HepG2 (cell line): ENCODE data around the gene SHTN1. TPM values are rescaled to one million over a fixed set of nuclear protein-coding genes. Genes with fewer than 3 reads are reported as not detected.

ENCODE experiments used
- ETV5 ChIP-seq: IDR thresholded peaks from 2 replicates; pipeline ENCODE4 v1.6.1; 2018; ENCODE audit warnings: missing biosample characterization, missing genetic modification reagents, inconsistent platforms, borderline replicate concordance
- FOSL1 ChIP-seq: sonication (generic); formaldehyde crosslinking; IDR thresholded peaks from 2 replicates; pipeline ENCODE4 v1.9.0; 2021; ENCODE audit warnings: missing genetic modification reagents, borderline replicate concordance
- GATA4 ChIP-seq: sonication (generic); IDR thresholded peaks from 2 replicates; pipeline ENCODE4 v1.6.1; 2016; ENCODE audit warnings: antibody characterized with exemption, low read depth, borderline replicate concordance
- HDAC2 ChIP-seq: sonication (generic); formaldehyde crosslinking; IDR thresholded peaks from 2 replicates; pipeline ENCODE4 v1.4.0; 2020; ENCODE audit warnings: missing genetic modification reagents
- HES4 ChIP-seq: sonication (generic); formaldehyde crosslinking; IDR thresholded peaks from 2 replicates; pipeline ENCODE4 v1.9.0; 2021; ENCODE audit warnings: mild to moderate bottlenecking, missing genetic modification reagents, borderline replicate concordance
- HIVEP1 ChIP-seq: sonication (generic); formaldehyde crosslinking; IDR thresholded peaks from 2 replicates; pipeline ENCODE4 v1.4.0; 2020; ENCODE audit warnings: mild to moderate bottlenecking, missing genetic modification reagents
- HNRNPLL ChIP-seq: fragments of 200-400 bp; formaldehyde crosslinking; IDR thresholded peaks from 2 replicates; pipeline ENCODE4 v1.6.1; 2017; ENCODE audit warnings: mild to moderate bottlenecking, low read depth, low read length; ENCODE audit not compliant: poor library complexity, severe bottlenecking
- HOXA3 ChIP-seq: sonication (generic); formaldehyde crosslinking; IDR thresholded peaks from 2 replicates; pipeline ENCODE4 v1.5.0; 2020; ENCODE audit warnings: missing genetic modification reagents
- JUND ChIP-seq: sonication (generic); formaldehyde crosslinking; IDR thresholded peaks from 2 replicates; pipeline ENCODE4 v1.8.0; 2022; ENCODE audit warnings: mild to moderate bottlenecking, missing genetic modification reagents
- MAZ ChIP-seq, 2 experiments: sonication (generic) in 1 of 2; formaldehyde crosslinking in 1 of 2; IDR thresholded peaks; 2 replicates each; pipeline versions ENCODE4 v1.5.0 to v1.6.1; 2012 to 2020; ENCODE audit warnings: low read depth in 2 of 2, mild to moderate bottlenecking in 2 of 2, borderline replicate concordance in 1 of 2, improper control_type of control experiment in 1 of 2, low read length in 1 of 2, missing genetic modification reagents in 1 of 2, moderate library complexity in 1 of 2
- MXI1 ChIP-seq: IDR thresholded peaks from 3 replicates; pipeline ENCODE4 v1.6.1; 2012; ENCODE audit warnings: low read depth, low read length, inconsistent platforms, borderline replicate concordance
- NFATC3 ChIP-seq: sonication (generic); formaldehyde crosslinking; IDR thresholded peaks from 2 replicates; pipeline ENCODE4 v1.5.1; 2020; ENCODE audit warnings: mild to moderate bottlenecking, missing genetic modification reagents
- PCBP2 ChIP-seq: fragments of 200-400 bp; formaldehyde crosslinking; optimal IDR thresholded peaks from 2 replicates; pipeline ENCODE3; 2018; ENCODE audit warnings: low read length, low read depth; ENCODE audit not compliant: poor library complexity, severe bottlenecking
- RNF219 ChIP-seq: sonication (generic); formaldehyde crosslinking; IDR thresholded peaks from 2 replicates; pipeline ENCODE4 v1.5.0; 2020; ENCODE audit warnings: mild to moderate bottlenecking, missing genetic modification reagents
- SP4 ChIP-seq: sonication (generic); formaldehyde crosslinking; IDR thresholded peaks from 2 replicates; pipeline ENCODE4 v1.8.1; 2023; ENCODE audit warnings: mild to moderate bottlenecking, missing genetic modification reagents
- SPEN ChIP-seq: sonication (generic); formaldehyde crosslinking; IDR thresholded peaks from 2 replicates; pipeline ENCODE4 v1.5.1; 2020; ENCODE audit warnings: low read depth, mild to moderate bottlenecking, missing genetic modification reagents
- TAF1 ChIP-seq: sonication (generic); formaldehyde crosslinking; IDR thresholded peaks from 2 replicates; pipeline ENCODE4 v1.4.0; 2020; ENCODE audit warnings: missing genetic modification reagents
- THAP11 ChIP-seq: IDR thresholded peaks from 2 replicates; pipeline ENCODE4 v1.6.1; 2016; ENCODE audit warnings: missing biosample characterization, missing genetic modification reagents
- ZNF251 ChIP-seq: sonication (generic); formaldehyde crosslinking; IDR thresholded peaks from 2 replicates; pipeline ENCODE4 v1.9.0; 2021; ENCODE audit warnings: mild to moderate bottlenecking, missing genetic modification reagents
- ZNF451 ChIP-seq: sonication (generic); formaldehyde crosslinking; IDR thresholded peaks from 2 replicates; pipeline ENCODE4 v1.5.0; 2020; ENCODE audit warnings: mild to moderate bottlenecking, missing genetic modification reagents
- ZNF501 ChIP-seq: sonication (generic); formaldehyde crosslinking; IDR thresholded peaks from 2 replicates; pipeline ENCODE4 v1.5.1; 2020; ENCODE audit warnings: mild to moderate bottlenecking, moderate library complexity, missing genetic modification reagents
- ZNF616 ChIP-seq: sonication (generic); formaldehyde crosslinking; IDR thresholded peaks from 2 replicates; pipeline ENCODE4 v1.5.0; 2020; ENCODE audit warnings: low read depth, mild to moderate bottlenecking, missing genetic modification reagents
- ZNF703 ChIP-seq: sonication (generic); formaldehyde crosslinking; IDR thresholded peaks from 2 replicates; pipeline ENCODE4 v1.5.1; 2020; ENCODE audit warnings: missing genetic modification reagents, mild to moderate bottlenecking, moderate library complexity, borderline replicate concordance
- ZSCAN12 ChIP-seq: sonication (generic); formaldehyde crosslinking; IDR thresholded peaks from 2 replicates; pipeline ENCODE4 v1.9.0; 2021; ENCODE audit warnings: mild to moderate bottlenecking, missing genetic modification reagents
- polyA plus RNA-seq, 8 experiments: library from polyadenylated mRNA; depleted of rRNA in 3 of 8; stranded (reverse) in 7 of 8; unstranded in 1 of 8; fragments of >200 nt; fragmentation: Illumina TruSeq in 4 of 8; extraction: Trizol in 4 of 8; gene quantifications; 2 replicates each; pipeline versions ENCODE4 v1.2.1 to v1.2.3, GENCODE V29; 2011 to 2016; ENCODE audit warnings: low read depth in 4 of 8, missing spikeins in 1 of 8, mixed read lengths in 1 of 8; ENCODE audit not compliant: insufficient read depth in 1 of 8
- total RNA-seq, 5 experiments: library from RNA; depleted of rRNA; stranded (reverse); fragments of >200 nt; fragmentation: Illumina TruSeq; extraction: Trizol; gene quantifications; 2 replicates each; pipeline ENCODE4 v1.2.3, GENCODE V29; 2016; ENCODE audit warnings: low read depth in 1 of 5
- TF ChIP-seq, protein P1 (sequence below): IDR thresholded peaks from 2 replicates; pipeline ENCODE4 v1.6.1; 2012; ENCODE audit warnings: low read length, improper control_type of control experiment

The SHTN1 gene
- total and polyA plus RNA-seq, 2 of the 13 experiments (the other 11 are each of a cell fraction or from before 2014, with no cell fraction given), result 11.3 to 15.6 TPM

DNA sequence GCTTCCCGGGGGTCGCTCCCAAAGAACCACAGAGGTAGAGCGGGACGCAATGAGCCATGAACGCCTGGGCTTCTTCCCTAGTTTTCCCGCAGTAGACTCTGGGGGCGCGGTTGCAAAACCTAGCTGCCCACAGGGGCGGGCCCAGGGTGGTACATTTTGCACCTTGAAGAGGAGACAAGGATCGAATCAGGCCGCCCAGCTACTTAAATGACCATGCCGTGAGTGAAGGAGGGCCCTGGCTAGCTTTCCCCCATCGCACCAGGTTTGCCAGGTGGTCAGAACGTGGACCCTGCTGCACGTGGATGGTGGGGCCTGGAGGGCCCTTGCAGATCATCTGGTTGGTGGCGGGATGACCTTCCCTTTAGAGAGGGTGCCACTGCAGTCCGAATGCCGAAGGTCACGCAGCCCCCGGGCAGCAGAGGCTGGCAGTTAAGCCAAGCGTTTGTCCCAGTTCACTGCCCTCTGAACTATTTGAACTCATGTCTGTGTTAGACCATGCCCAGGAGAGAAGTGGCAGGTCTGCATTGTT is 604 bp upstream of the SHTN1 start (continued):
- no peak for TF ChIP-seq ETV5 (CRISPR knock-in tag)
- no peak for TF ChIP-seq ZNF616 (CRISPR knock-in tag)
- no peak for TF ChIP-seq THAP11 (CRISPR knock-in tag)
- no peak for TF ChIP-seq HNRNPLL
- TF ChIP-seq SP4 (CRISPR knock-in tag), result no peak
- TF ChIP-seq HOXA3 (CRISPR knock-in tag), result 0 out of 2 replicates have a peak, but pooled peaks have one; percentile 33
- no peak for TF ChIP-seq RNF219 (CRISPR knock-in tag)
- no peak for TF ChIP-seq JUND
- no peak for TF ChIP-seq PCBP2
- TF ChIP-seq ZNF501 (CRISPR knock-in tag), result peak; percentile 16; the same call in 1 of the 2 replicates
- no peak for TF ChIP-seq GATA4
- no peak for TF ChIP-seq ZSCAN12 (CRISPR knock-in tag)
- TF ChIP-seq HDAC2, result peak; percentile 7; the same call in 1 of the 2 replicates
- TF ChIP-seq ZNF251 (CRISPR knock-in tag), result no peak
- TF ChIP-seq TAF1 (CRISPR knock-in tag), result no peak
- no peak for TF ChIP-seq MAZ (IDR thresholded peaks at IDR 0.05; ENCODE audit: borderline replicate concordance, low read depth, low read length)
- no peak for TF ChIP-seq MAZ (CRISPR knock-in tag; IDR thresholded peaks at IDR 0.05; ENCODE audit: low read depth)
- peak; percentile 19; the same call in 1 of the 2 replicates for TF ChIP-seq ZNF451 (CRISPR knock-in tag)
- 0 out of 3 replicates have a peak, but pooled peaks have one; percentile 5 for TF ChIP-seq MXI1
- TF ChIP-seq, protein P1, sequence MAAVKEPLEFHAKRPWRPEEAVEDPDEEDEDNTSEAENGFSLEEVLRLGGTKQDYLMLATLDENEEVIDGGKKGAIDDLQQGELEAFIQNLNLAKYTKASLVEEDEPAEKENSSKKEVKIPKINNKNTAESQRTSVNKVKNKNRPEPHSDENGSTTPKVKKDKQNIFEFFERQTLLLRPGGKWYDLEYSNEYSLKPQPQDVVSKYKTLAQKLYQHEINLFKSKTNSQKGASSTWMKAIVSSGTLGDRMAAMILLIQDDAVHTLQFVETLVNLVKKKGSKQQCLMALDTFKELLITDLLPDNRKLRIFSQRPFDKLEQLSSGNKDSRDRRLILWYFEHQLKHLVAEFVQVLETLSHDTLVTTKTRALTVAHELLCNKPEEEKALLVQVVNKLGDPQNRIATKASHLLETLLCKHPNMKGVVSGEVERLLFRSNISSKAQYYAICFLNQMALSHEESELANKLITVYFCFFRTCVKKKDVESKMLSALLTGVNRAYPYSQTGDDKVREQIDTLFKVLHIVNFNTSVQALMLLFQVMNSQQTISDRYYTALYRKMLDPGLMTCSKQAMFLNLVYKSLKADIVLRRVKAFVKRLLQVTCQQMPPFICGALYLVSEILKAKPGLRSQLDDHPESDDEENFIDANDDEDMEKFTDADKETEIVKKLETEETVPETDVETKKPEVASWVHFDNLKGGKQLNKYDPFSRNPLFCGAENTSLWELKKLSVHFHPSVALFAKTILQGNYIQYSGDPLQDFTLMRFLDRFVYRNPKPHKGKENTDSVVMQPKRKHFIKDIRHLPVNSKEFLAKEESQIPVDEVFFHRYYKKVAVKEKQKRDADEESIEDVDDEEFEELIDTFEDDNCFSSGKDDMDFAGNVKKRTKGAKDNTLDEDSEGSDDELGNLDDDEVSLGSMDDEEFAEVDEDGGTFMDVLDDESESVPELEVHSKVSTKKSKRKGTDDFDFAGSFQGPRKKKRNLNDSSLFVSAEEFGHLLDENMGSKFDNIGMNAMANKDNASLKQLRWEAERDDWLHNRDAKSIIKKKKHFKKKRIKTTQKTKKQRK, result no peak
- TF ChIP-seq HIVEP1 (CRISPR knock-in tag), result 0 out of 2 replicates have a peak, but pooled peaks have one; percentile 35
- TF ChIP-seq NFATC3 (CRISPR knock-in tag), result no peak
- no peak for TF ChIP-seq FOSL1 (CRISPR knock-in tag)
- TF ChIP-seq SPEN (CRISPR knock-in tag), result no peak; the same call in 1 of the 2 replicates
- 0 out of 2 replicates have a peak, but pooled peaks have one; percentile 25 for TF ChIP-seq HES4 (CRISPR knock-in tag)
- no peak for TF ChIP-seq ZNF703 (CRISPR knock-in tag)
